GM12878 (cell line): ENCODE results near the gene DGKB. TPM values are rescaled to one million over a fixed set of nuclear protein-coding genes. Genes with fewer than 3 reads are reported as not detected.

Experiments
- ATAC-seq: fragments of 200-7000 bp; cut with Tn5 transposase; 3 replicates; pipeline ENCODE4 v1.9.1; 2020; ENCODE audit warnings: mild to moderate bottlenecking, moderate library complexity
- BruUV-seq: library from RNA; stranded (reverse); fragments of 400-500 nt; replicated peaks from 2 replicates; lab custom pipeline; 2021; lab: Mats Ljungman, UMichigan
- CTCF ChIA-PET: fragments of 300-600 bp; sonication (Branson Sonifier 250); formaldehyde crosslinking; extraction: SDS; loops from one replicate; lab custom pipeline; 2021; ENCODE audit warnings: inconsistent platforms; lab: Yijun Ruan, JAX
- POLR2A ChIA-PET: fragments of 350-600 bp; formaldehyde crosslinking; extraction: SDS; loops from one replicate; lab custom pipeline; 2021; ENCODE audit warnings: inconsistent platforms; lab: Charles Lee
- RAD21 ChIA-PET: fragments of 300-600 bp; sonication (Branson Sonifier 250); formaldehyde crosslinking; loops from one replicate; lab custom pipeline; 2023; ENCODE audit warnings: antibody characterized with exemption; ENCODE audit not compliant: unreplicated experiment; lab: Charles Lee
- SMC1A ChIA-PET: fragments of 300-600 bp; sonication (Branson Sonifier 250); formaldehyde crosslinking; loops from one replicate; lab custom pipeline; 2023; ENCODE audit not compliant: unreplicated experiment, uncharacterized antibody; lab: Charles Lee
- DNase-seq: peaks from one replicate; pipeline ENCODE4 v3.0.0-alpha.2; 2011; ENCODE audit warnings: low read depth, low spot score
- FAIRE-seq: peaks from 3 replicates; lab custom pipeline; 2011; peaks lifted over from hg19 to GRCh38; lab: Jason Lieb, UNC
- H2AFZ ChIP-seq: 2 replicates; pipeline ENCODE4 v1.6.0; 2011; ENCODE audit warnings: low read depth, low read length, control low read depth; ENCODE audit not compliant: control insufficient read depth
- H3K27ac ChIP-seq: 2 replicates; pipeline ENCODE4 v1.5.1; 2011; ENCODE audit warnings: control low read depth; ENCODE audit not compliant: control insufficient read depth, insufficient read depth
- H3K27me3 ChIP-seq, 2 experiments: replicated peaks in 1 of 2; 2 replicates each; pipeline versions ENCODE4 v1.6.0 to v1.6.1; 2011; ENCODE audit warnings: low read length in 1 of 2; ENCODE audit not compliant: control insufficient read depth in 2 of 2, insufficient read depth in 2 of 2
- H3K36me3 ChIP-seq, 2 experiments: 2 replicates each; pipeline ENCODE4 v1.5.1; 2011; ENCODE audit warnings: low read length in 1 of 2; ENCODE audit not compliant: control insufficient read depth in 2 of 2, insufficient read depth in 2 of 2
- H3K4me1 ChIP-seq: 2 replicates; pipeline ENCODE4 v1.6.1; 2011; ENCODE audit warnings: mild to moderate bottlenecking, low read length, moderate library complexity, mixed read lengths; ENCODE audit not compliant: control insufficient read depth, insufficient read depth
- H3K4me2 ChIP-seq: 2 replicates; pipeline ENCODE4 v1.6.0; 2011; ENCODE audit warnings: control low read depth; ENCODE audit not compliant: control insufficient read depth, insufficient read depth
- H3K4me3 ChIP-seq: fragments of 200-600 bp; sonication (generic); 2 replicates; pipeline ENCODE4 v1.5.1; 2016
- H3K79me2 ChIP-seq: 2 replicates; pipeline ENCODE4 v1.6.0; 2011; ENCODE audit warnings: low read length; ENCODE audit not compliant: control insufficient read depth, insufficient read depth
- H3K9ac ChIP-seq: 2 replicates; pipeline ENCODE4 v1.8.0; 2011; ENCODE audit warnings: low read length, control low read depth, mixed read lengths; ENCODE audit not compliant: control insufficient read depth, insufficient read depth
- H3K9me3 ChIP-seq: replicated peaks from 3 replicates; pipeline ENCODE4 v1.5.1; 2011; ENCODE audit warnings: mild to moderate bottlenecking, low read length; ENCODE audit not compliant: control insufficient read depth, insufficient read depth
- H4K20me1 ChIP-seq: 2 replicates; pipeline ENCODE4 v1.6.0; 2011; ENCODE audit not compliant: control insufficient read depth, insufficient read depth
- ESRRA ChIP-seq: IDR thresholded peaks from 2 replicates; pipeline ENCODE4 v1.6.1; 2012; ENCODE audit warnings: mild to moderate bottlenecking, low read length, improper control_type of control experiment
- FOXK2 ChIP-seq: fragments of 450-650 bp; IDR thresholded peaks from 2 replicates; pipeline ENCODE4 v1.6.1; 2017; ENCODE audit warnings: mild to moderate bottlenecking, moderate library complexity
- MTA3 ChIP-seq: IDR thresholded peaks from 2 replicates; pipeline ENCODE4 v1.6.1; 2012; ENCODE audit warnings: low read length, inconsistent platforms, borderline replicate concordance
- PML ChIP-seq: IDR thresholded peaks from 2 replicates; pipeline ENCODE4 v1.6.1; 2012; ENCODE audit warnings: low read length, inconsistent platforms
- RAD21 ChIP-seq: IDR thresholded peaks from 2 replicates; pipeline ENCODE4 v1.6.1; 2011; ENCODE audit warnings: mild to moderate bottlenecking, low read depth, low read length, moderate library complexity; ENCODE audit not compliant: insufficient read depth
- RBBP5 ChIP-seq: fragments of 200-600 bp; sonication (generic); conservative IDR thresholded peaks from 2 replicates; pipeline ENCODE4 v1.6.1; 2016
- RFX5 ChIP-seq: IDR thresholded peaks from 2 replicates; pipeline ENCODE4 v1.6.1; 2011; ENCODE audit warnings: low read depth, low read length, improper control_type of control experiment
- TBL1XR1 ChIP-seq: IDR thresholded peaks from 2 replicates; pipeline ENCODE4 v1.6.1; 2012; ENCODE audit warnings: low read depth, low read length, improper control_type of control experiment
- TCF7 ChIP-seq: IDR thresholded peaks from 2 replicates; pipeline ENCODE4 v1.6.1; 2014; ENCODE audit warnings: antibody characterized with exemption, borderline replicate concordance
- ZNF217 ChIP-seq: fragments of 450-650 bp; IDR thresholded peaks from 2 replicates; pipeline ENCODE4 v1.6.1; 2017; ENCODE audit warnings: antibody characterized with exemption, mild to moderate bottlenecking
- ZNF687 ChIP-seq: fragments of 450-650 bp; IDR thresholded peaks from 2 replicates; pipeline ENCODE4 v1.6.1; 2017; ENCODE audit warnings: mild to moderate bottlenecking, moderate library complexity
- WGBS: methylation state at CpG from one replicate; pipeline ENCODE4 v1.1.6; 2016; ENCODE audit warnings: low lambda C conversion rate; ENCODE audit not compliant: insufficient replicate concordance, insufficient coverage; ENCODE audit errors: missing lambda C conversion rate; 5-methylcytosine and 5-hydroxymethylcytosine counted together
- in situ Hi-C: fragments of 300-500 bp; cut with MboI; formaldehyde crosslinking; loops from 9 replicates; pipeline ENCODE4 v1.14.3; 2018; ENCODE audit warnings: mixed read lengths
- intact Hi-C: fragments of 100-400 bp; cut with micrococcal nuclease; formaldehyde crosslinking; loops from one replicate; pipeline ENCODE4 v1.14.2; 2022; ENCODE audit not compliant: unreplicated experiment
- polyA plus RNA-seq, 11 experiments: library from polyadenylated mRNA; depleted of rRNA in 4 of 11; unstranded in 6 of 11; stranded (reverse) in 5 of 11; fragments of >200 nt; fragmentation: Nextera tagmentation in 4 of 11; fragmentation: Illumina TruSeq in 1 of 11; extraction: Ambion mirVana in 4 of 11; extraction: Trizol in 1 of 11; gene quantifications; 1 replicate in 1 of 11; 2 replicates in 10 of 11; pipeline versions ENCODE4 v1.2.1 to v1.2.3, GENCODE V29; 2011 to 2016; ENCODE audit warnings: inconsistent platforms in 2 of 11, missing spikeins in 2 of 11, low read depth in 1 of 11
- total RNA-seq, 4 experiments: library from RNA; depleted of rRNA in 3 of 4; stranded (reverse); fragments of >200 nt in 3 of 4; fragmentation: Illumina TruSeq in 1 of 4; extraction: Trizol in 1 of 4; gene quantifications; 2 replicates each; pipeline versions ENCODE4 v1.2.1 to v1.2.3, GENCODE V29; 2013 to 2021

The DGKB gene
- total and polyA plus RNA-seq, 10 of the 15 experiments (the other 5 are each of a cell fraction or from before 2014, with no cell fraction given) = 0.02 to 0.10 (median 0.04) TPM; not detected in 6

GRCh38 chr7:14637968-14638367 is 264.6 kb downstream of the DGKB start:
- no peak for FAIRE-seq
- no peaks in the 10 kb centered on the region for H4K20me1 ChIP-seq
- ChIA-PET CTCF (interaction anchor here (1.6 to 1.8 kb wide), 2 partner anchors 50 to 54 kb away, joined by 3 to 9 read pairs; no protein-coding TSS in a partner anchor), RAD21 (no interaction called here), POLR2A (no interaction called here), SMC1A (no interaction called here)
- no peak overlapping the region for H2AFZ ChIP-seq
- in situ Hi-C loops = no loop called here
- TF ChIP-seq RAD21 (no peak), RBBP5 (no peak), ESRRA (no peak), TCF7 (no peak), RFX5 (no peak), FOXK2 (no peak), MTA3 (no peak), ZNF687 (no peak), TBL1XR1 (no peak), ZNF217 (no peak), PML (no peak)
- H3K4me1 ChIP-seq = no peaks in the 10 kb centered on the region
- no peak overlapping the region for H3K27ac ChIP-seq
- no TSS peak for BruUV-seq
- no peak overlapping the region for H3K4me3 ChIP-seq
- no peaks in the 10 kb centered on the region for H3K27me3 ChIP-seq
- intact Hi-C loops = no loop called here
- WGBS = 46% methylated on average over 2 of the region's 2 CpGs
- no peaks in the 10 kb centered on the region for H3K79me2 ChIP-seq
- no peak overlapping the region for H3K9ac ChIP-seq
- no peak overlapping the region for H3K4me2 ChIP-seq
- no peaks in the 10 kb centered on the region for H3K36me3 ChIP-seq
- ATAC-seq = no peak
- DNase-seq = no peak
- H3K9me3 ChIP-seq = no peaks in the 10 kb centered on the region
